ENCODE measurements around the gene LRRC25.

DNA sequence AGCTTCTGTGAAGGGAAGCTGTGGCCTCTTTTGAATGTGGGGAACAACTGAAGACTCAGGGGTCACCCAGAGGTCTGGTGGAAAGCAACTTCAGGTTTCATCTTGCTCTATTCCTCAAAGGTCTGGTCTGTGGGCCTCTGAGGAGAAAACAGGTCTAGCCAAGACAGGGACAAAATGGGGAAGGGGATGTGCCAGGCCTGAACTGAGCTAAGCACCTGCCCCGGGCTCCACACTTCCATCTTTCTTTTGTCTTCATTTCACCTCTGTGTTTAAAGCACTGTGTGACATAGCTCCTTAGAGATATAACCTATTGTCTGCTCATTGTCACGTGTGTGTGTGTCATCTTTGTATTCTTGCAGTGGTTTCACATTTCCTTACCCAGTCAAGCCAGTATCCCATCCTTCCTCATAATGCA is 31.4 kb downstream of the LRRC25 start:
- TF ChIP-seq, protein P1, sequence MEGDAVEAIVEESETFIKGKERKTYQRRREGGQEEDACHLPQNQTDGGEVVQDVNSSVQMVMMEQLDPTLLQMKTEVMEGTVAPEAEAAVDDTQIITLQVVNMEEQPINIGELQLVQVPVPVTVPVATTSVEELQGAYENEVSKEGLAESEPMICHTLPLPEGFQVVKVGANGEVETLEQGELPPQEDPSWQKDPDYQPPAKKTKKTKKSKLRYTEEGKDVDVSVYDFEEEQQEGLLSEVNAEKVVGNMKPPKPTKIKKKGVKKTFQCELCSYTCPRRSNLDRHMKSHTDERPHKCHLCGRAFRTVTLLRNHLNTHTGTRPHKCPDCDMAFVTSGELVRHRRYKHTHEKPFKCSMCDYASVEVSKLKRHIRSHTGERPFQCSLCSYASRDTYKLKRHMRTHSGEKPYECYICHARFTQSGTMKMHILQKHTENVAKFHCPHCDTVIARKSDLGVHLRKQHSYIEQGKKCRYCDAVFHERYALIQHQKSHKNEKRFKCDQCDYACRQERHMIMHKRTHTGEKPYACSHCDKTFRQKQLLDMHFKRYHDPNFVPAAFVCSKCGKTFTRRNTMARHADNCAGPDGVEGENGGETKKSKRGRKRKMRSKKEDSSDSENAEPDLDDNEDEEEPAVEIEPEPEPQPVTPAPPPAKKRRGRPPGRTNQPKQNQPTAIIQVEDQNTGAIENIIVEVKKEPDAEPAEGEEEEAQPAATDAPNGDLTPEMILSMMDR (IDR thresholded peaks at IDR 0.05) = no peak
- no peak for TF ChIP-seq POLR2AphosphoS5 (IDR thresholded peaks at IDR 0.05)

Data from breast epithelium (tissue), 3 donors.